PC-3 (cell line): ENCODE data around the gene LCE1E. TPM values are rescaled to one million over a fixed set of nuclear protein-coding genes. Genes with fewer than 3 reads are reported as not detected.

Experiments used
- ATAC-seq: fragments of 200-7000 bp; cut with Tn5 transposase; 2 replicates; pipeline ENCODE4 v1.9.1; 2020; ENCODE audit warnings: mild to moderate bottlenecking, moderate library complexity
- Bru-seq: library from RNA; stranded (reverse); fragments of 400-500 nt; gene quantifications from one replicate; lab custom pipeline; 2021; lab: Mats Ljungman, UMichigan
- BruChase-seq, 2 experiments: library from RNA; stranded (reverse); fragments of 400-500 nt; gene quantifications; one replicate each; lab custom pipeline; 2021; lab: Mats Ljungman, UMichigan
- BruUV-seq: library from RNA; stranded (reverse); fragments of 400-500 nt; replicated peaks from 2 replicates; lab custom pipeline; 2021; lab: Mats Ljungman, UMichigan
- CTCF ChIA-PET: fragments of 300-600 bp; sonication (Branson Sonifier 250); formaldehyde crosslinking; loops from one replicate; lab custom pipeline; 2022; ENCODE audit warnings: antibody characterized with exemption; lab: Charles Lee
- POLR2A ChIA-PET: fragments of 300-600 bp; sonication (Branson Sonifier 250); formaldehyde crosslinking; loops from one replicate; lab custom pipeline; 2022; ENCODE audit warnings: antibody characterized with exemption; ENCODE audit not compliant: unreplicated experiment; lab: Charles Lee
- DNase-seq: peaks from one replicate; pipeline ENCODE4 v3.0.0-alpha.2; 2015
- H2AFZ ChIP-seq: fragments of 300-600 bp; sonication (generic); 2 replicates; pipeline ENCODE4 v1.6.0; 2016; ENCODE audit warnings: antibody characterized with exemption, low read length
- H3F3A ChIP-seq: fragments of 300-600 bp; sonication (generic); one replicate; pipeline ENCODE4 v1.6.0; 2017; ENCODE audit warnings: antibody characterized with exemption, low read length, control low read depth, mild to moderate bottlenecking; ENCODE audit not compliant: unreplicated experiment
- H3K27ac ChIP-seq: fragments of 300-600 bp; sonication (generic); 2 replicates; pipeline ENCODE4 v1.5.1; 2016; ENCODE audit warnings: mild to moderate bottlenecking, low read length
- H3K27me3 ChIP-seq: fragments of 300-600 bp; sonication (generic); 2 replicates; pipeline ENCODE4 v1.6.1; 2016; ENCODE audit warnings: low read length, mixed read lengths
- H3K36me3 ChIP-seq: fragments of 300-600 bp; sonication (generic); 2 replicates; pipeline ENCODE4 v1.6.1; 2016; ENCODE audit warnings: low read depth, mixed run types, low read length, mixed read lengths
- H3K4me1 ChIP-seq: fragments of 300-600 bp; sonication (generic); 2 replicates; pipeline ENCODE4 v1.5.1; 2016; ENCODE audit warnings: low read length; ENCODE audit not compliant: insufficient read depth
- H3K4me2 ChIP-seq: fragments of 300-600 bp; sonication (generic); 2 replicates; pipeline ENCODE4 v1.6.0; 2016; ENCODE audit warnings: low read length
- H3K4me3 ChIP-seq: fragments of 300-600 bp; sonication (generic); 2 replicates; pipeline ENCODE4 v1.5.1; 2016; ENCODE audit warnings: mild to moderate bottlenecking, low read length, mixed read lengths
- H3K79me2 ChIP-seq: fragments of 300-600 bp; sonication (generic); 2 replicates; pipeline ENCODE4 v1.6.1; 2017; ENCODE audit warnings: low read length, mixed read lengths
- H3K9ac ChIP-seq: fragments of 300-600 bp; sonication (generic); 2 replicates; pipeline ENCODE4 v1.6.0; 2016; ENCODE audit warnings: mild to moderate bottlenecking, low read length
- H3K9me2 ChIP-seq: fragments of 300-600 bp; sonication (generic); replicated peaks from 2 replicates; pipeline ENCODE4 v1.6.1; 2016; ENCODE audit warnings: mixed run types, low read length, mixed read lengths
- H3K9me3 ChIP-seq: fragments of 300-600 bp; sonication (generic); 2 replicates; pipeline ENCODE4 v1.6.1; 2016; ENCODE audit warnings: low read length, mixed read lengths
- H4K20me1 ChIP-seq: fragments of 300-600 bp; sonication (generic); 2 replicates; pipeline ENCODE4 v1.6.1; 2016; ENCODE audit warnings: low read length, mixed read lengths
- CTCF ChIP-seq: fragments of 300-600 bp; sonication (generic); conservative IDR thresholded peaks from 2 replicates; pipeline ENCODE4 v1.5.1; 2017; ENCODE audit warnings: antibody characterized with exemption, low read depth, mild to moderate bottlenecking, low read length
- EZH2 ChIP-seq: fragments of 300-600 bp; sonication (generic); IDR thresholded peaks from one replicate; pipeline ENCODE4 v1.6.1; 2017; ENCODE audit warnings: antibody characterized with exemption, mild to moderate bottlenecking, low read length; ENCODE audit not compliant: unreplicated experiment
- EZH2phosphoT487 ChIP-seq: fragments of 300-600 bp; sonication (generic); IDR thresholded peaks from 2 replicates; pipeline ENCODE4 v1.6.1; 2018; ENCODE audit warnings: mild to moderate bottlenecking, antibody characterized with exemption, low read length, borderline replicate concordance
- intact Hi-C: fragments of 100-400 bp; cut with micrococcal nuclease; formaldehyde crosslinking; loops from 2 replicates; pipeline ENCODE4 v1.9.0; 2023
- long read RNA-seq: library from polyadenylated mRNA; unstranded; transcript quantifications from one replicate; pipeline ENCODE4 v2.0.0, GENCODE V29; 2021; ENCODE audit not compliant: unreplicated experiment
- total RNA-seq: library from RNA; depleted of rRNA; stranded (reverse); fragments of >200 nt; gene quantifications from 2 replicates; pipeline ENCODE4 v1.2.3, GENCODE V29; 2014; rRNA removed

The LCE1E gene
- total RNA-seq: not detected in 2 replicates
- Bru-seq, nascent RNA: not detected
- not detected for BruChase-seq, experiment 1, labeled RNA remaining after a 6-hour chase
- BruChase-seq, experiment 2, labeled RNA remaining after a 2-hour chase: not detected
- long read RNA-seq: 0 reads

- Histone ChIP-seq H3K27ac (no peak within 1 kb of the TSS), H4K20me1 (no peaks in the 10 kb centered on the region), H3K4me3 (no peak within 1 kb of the TSS), H2AFZ (no peak within 1 kb of the TSS), H3K4me2 (no peak within 1 kb of the TSS), H3K4me1 (0 out of 2 replicates have a peak, but pooled peaks cover 4% of the 10 kb centered on the region), H3K9ac (no peak within 1 kb of the TSS), H3F3A (no peaks in the 10 kb centered on the region), H3K9me2 (no peaks in the 10 kb centered on the region), H3K9me3 (no peaks in the 10 kb centered on the region), H3K36me3 (no peaks in the 10 kb centered on the region), H3K79me2 (no peaks in the 10 kb centered on the region), H3K27me3 (0 out of 2 replicates have a peak, but pooled peaks cover 8% of the 10 kb centered on the region)
- no peak for TF ChIP-seq CTCF
- TF ChIP-seq EZH2phosphoT487: no peak
- no peak for TF ChIP-seq EZH2
- ChIA-PET CTCF (no interaction called here), POLR2A (no interaction called here)
- BruUV-seq: no TSS peak
- no peak for DNase-seq
- intact Hi-C loops: loop anchor here (1.0 kb wide), 1 partner anchor 12 kb away; no protein-coding TSS in a partner anchor
- ATAC-seq: no peak
Measured at GRCh38 chr1:152786077-152786476, at the start of gene LCE1E. TSS of gene LCE1E (plus strand) at chr1:152786257. CDS start at chr1:152787300, 1,043 bp downstream.

DNA sequence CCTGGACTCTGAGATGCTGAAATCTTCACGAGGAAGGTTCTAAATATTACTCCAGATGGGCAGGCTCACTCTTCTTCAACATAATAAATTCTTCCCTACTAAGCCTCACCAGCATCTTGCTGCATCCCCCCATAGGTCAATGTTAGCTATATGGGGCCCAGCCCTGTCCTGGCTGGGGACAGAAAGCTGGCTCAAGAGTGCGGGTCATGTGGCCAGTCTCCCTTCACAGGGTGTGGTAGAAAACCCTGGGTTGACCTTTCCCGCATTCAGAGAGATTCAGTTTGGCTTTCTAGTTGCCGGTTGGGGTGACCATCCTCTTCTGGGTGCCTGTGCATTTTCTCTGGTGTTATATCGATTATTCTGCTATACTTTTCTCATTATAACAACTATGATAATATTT lies 48.1 kb upstream of the LCE1E start:
- no peaks in the 10 kb centered on the region for H3K79me2 ChIP-seq
- no peak overlapping the region for H3K9ac ChIP-seq
- H3K4me1 ChIP-seq: no peaks in the 10 kb centered on the region
- no peak overlapping the region for H2AFZ ChIP-seq
- no peaks in the 10 kb centered on the region for H3K36me3 ChIP-seq
- no peak overlapping the region for H3K27ac ChIP-seq
- ATAC-seq (no peak), DNase-seq (no peak)
- no peaks in the 10 kb centered on the region for H4K20me1 ChIP-seq
- no peak for TF ChIP-seq CTCF
- no peak for TF ChIP-seq EZH2phosphoT487
- TF ChIP-seq EZH2: no peak
- H3K9me2 ChIP-seq: no peaks in the 10 kb centered on the region
- no peaks in the 10 kb centered on the region for H3F3A ChIP-seq
- H3K4me2 ChIP-seq: no peak overlapping the region
- intact Hi-C loops: no loop called here
- no TSS peak for BruUV-seq
- no peaks in the 10 kb centered on the region for H3K9me3 ChIP-seq
- POLR2A ChIA-PET: no interaction called here
- H3K4me3 ChIP-seq: no peak overlapping the region
- CTCF ChIA-PET: no interaction called here
- H3K27me3 ChIP-seq: peaks cover 9% of the 10 kb centered on the region; the same call in 1 of the 2 replicates

DNA sequence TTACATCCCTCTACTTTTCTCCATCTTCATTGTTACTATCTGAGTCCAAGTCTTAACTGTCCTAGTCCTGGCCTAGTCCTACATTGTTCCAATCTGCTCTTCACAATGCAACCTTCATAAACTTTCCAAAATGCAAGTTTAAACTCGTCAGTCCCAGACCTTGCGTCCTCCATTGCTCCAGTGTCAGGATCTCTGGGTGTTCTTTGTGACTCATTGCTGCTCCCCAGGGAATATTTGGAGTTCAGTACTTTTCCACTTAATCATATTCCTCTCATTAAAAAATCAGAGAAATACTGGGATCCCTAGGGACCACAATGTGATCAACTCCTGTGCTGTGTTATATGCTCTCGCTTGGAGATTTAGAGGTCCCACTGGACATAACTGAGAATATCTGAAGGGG lies 46.2 kb upstream of the LCE1E start:
- ATAC-seq (no peak), DNase-seq (no peak)
- intact Hi-C loops: no loop called here
- H3K9me2 ChIP-seq: no peaks in the 10 kb centered on the region
- H3K4me2 ChIP-seq: no peak overlapping the region
- H3F3A ChIP-seq: no peaks in the 10 kb centered on the region
- no peaks in the 10 kb centered on the region for H3K27me3 ChIP-seq
- no peak overlapping the region for H2AFZ ChIP-seq
- ChIA-PET CTCF (no interaction called here), POLR2A (no interaction called here)
- TF ChIP-seq EZH2phosphoT487: no peak
- TF ChIP-seq EZH2: no peak
- no peak for TF ChIP-seq CTCF
- H3K36me3 ChIP-seq: no peaks in the 10 kb centered on the region
- no TSS peak for BruUV-seq
- no peak overlapping the region for H3K27ac ChIP-seq
- H3K9ac ChIP-seq: no peak overlapping the region
- no peak overlapping the region for H3K4me3 ChIP-seq
- H3K9me3 ChIP-seq: no peaks in the 10 kb centered on the region
- no peaks in the 10 kb centered on the region for H3K79me2 ChIP-seq
- no peaks in the 10 kb centered on the region for H4K20me1 ChIP-seq
- H3K4me1 ChIP-seq: peaks cover 6% of the 10 kb centered on the region; the same call in 1 of the 2 replicates
